ENCODE results near the gene BICRA.
"Not testable (repeated sequence)": the region's sequence is repeated elsewhere in the genome, so short reads cannot be mapped to it uniquely, and the experiment has no call there.

BICRA gene

DNA sequence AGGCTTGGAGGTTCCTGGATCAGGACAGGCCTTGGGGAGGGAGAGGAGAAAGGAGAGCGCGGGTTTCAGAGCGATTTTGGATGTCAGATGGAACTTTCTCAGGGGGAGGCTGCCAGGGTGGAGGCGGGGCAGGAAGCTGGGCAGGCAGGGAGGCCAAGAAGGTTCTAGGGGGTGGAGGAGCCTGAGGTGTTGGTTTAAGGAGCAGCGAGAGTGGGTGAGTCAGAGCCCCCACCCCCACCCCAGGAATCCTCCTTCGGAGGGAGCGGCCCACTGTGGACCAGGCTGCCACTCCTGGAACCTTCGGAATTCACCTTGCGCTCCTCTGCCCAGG, 120.5 kb downstream of the BICRA start:
- H3K4me3 ChIP-seq (ENCODE audit: low read length), result peak overlapping the region; percentile 55
- DNase-seq (ENCODE audit: low read depth, low spot score), result no peak

DNA sequence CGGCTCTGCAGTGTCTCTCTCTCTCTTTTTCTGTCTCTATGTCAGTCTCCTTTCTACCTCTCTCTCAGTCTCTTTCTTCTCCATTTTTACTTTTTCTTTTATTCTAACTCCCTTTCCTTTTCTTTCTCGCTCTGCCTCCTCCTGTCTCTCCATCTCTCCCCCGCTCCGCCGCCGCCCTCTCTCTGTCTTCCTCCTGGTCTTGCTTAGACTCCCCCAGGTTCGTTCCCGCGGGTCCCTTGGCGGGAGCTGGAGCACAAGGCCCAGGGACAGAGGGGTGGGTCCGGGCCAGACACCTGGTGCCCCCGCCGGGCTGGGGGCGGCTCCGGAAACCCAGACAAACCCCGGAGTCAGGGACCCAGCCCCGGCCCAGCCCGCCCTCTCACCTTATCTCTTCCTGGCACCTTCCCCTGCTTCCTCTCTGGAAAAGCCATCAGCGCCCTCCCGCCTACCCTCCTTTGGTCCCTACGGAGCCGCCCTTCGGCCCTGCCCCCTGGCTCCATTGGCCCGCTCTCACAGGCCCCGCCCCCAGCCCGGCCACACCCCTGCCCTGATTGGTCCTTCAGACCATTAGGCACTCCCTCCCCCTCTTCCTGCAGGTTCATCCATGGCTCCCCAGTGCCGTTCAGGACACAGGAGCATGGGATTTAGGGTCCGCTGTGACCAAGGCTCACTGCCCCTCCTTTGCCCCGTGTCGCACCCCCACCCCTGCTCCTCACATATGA, 121.0 kb downstream of the BICRA start:
- H3K4me3 ChIP-seq (ENCODE audit: low read length), result peak overlapping the region; percentile 55
- DNase-seq (ENCODE audit: low read depth, low spot score), result peak; percentile 83

DNA sequence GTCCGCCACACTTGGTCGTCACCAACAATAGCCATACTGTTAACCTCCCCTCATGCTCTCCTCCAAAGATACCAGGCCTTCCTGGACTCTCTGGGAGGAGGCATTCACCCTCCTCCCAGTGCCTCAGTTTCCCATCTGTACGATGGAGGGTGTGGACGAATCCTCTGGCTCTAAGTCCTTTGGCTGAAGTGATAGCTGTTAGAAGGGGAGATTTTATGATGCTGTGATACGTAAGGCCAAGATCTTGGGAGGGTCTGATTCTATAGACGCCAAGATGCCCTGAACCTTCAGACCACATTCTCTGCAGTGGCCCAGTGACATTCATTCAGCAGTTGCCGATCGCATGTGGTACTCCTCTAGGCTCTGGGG, 121.6 kb downstream of the BICRA start:
- peak overlapping the region; percentile 55 for H3K4me3 ChIP-seq (ENCODE audit: low read length)
- DNase-seq (ENCODE audit: low read depth, low spot score), result no peak

DNA sequence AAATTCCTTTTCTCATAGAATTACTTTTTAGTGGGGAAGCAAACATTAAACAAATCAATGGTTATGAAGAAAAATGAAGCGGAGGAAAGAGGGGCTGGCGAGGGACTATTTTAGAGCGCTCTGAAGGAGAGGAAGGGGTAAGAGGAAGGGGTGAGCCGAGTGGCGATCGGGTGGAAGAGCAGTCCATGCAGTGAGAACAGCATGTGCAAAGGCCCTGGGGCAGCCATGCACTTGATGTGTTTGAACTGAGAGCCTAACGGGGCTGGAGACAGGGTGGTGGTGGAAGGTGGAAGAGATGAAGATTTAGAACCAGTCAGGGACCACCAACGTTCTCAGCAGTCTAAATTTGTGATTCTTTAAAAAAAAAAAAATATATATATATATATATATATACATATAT, 122.0 kb downstream of the BICRA start:
- H3K4me3 ChIP-seq (ENCODE audit: low read length), result no peak overlapping the region

DNA sequence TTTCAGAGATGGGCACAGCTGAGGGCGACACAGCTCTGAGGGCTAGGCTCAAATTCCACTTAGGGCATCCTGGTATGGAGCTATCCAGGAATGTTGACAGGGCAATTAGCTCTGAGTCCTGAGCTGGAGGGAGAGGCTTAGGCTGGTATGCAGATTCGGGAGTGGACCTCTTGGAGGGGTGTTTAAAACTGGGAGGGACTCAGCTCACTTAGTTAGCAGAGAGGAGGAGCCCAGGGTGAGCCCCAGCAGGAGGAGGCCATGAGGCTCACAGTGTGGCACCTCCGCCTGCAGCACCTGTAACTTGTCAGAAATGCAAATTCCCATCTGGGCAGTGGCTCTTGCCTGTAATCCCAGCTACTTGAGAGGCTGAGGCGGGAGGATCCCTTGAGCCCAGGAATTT, 126.2 kb downstream of the BICRA start:
- DNase-seq (ENCODE audit: low read depth, low spot score), result no peak
- H3K4me3 ChIP-seq (ENCODE audit: low read length), result no peak overlapping the region

More for the DNA sequence above, 122.0 kb downstream of the BICRA start:
- DNase-seq (ENCODE audit: low read depth, low spot score), result no peak

DNA sequence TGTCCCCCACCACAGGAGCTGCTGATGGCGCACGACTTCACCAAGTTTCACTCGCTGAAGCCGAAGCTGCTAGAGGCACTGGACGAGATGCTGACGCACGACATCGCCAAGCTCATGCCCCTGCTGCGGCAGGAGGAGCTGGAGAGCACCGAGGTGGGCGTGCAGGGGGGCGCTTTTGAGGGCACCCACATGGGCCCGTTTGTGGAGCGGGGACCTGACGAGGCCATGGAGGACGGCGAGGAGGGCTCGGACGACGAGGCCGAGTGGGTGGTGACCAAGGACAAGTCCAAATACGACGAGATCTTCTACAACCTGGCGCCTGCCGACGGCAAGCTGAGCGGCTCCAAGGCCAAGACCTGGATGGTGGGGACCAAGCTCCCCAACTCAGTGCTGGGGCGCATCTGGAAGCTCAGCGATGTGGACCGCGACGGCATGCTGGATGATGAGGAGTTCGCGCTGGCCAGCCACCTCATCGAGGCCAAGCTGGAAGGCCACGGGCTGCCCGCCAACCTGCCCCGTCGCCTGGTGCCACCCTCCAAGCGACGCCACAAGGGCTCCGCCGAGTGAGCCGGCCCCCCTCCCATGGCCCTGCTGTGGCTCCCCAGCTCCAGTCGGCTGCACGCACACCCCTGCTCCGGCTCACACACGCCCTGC, 132.1 kb downstream of the BICRA start:
- H3K4me3 ChIP-seq (ENCODE audit: low read length), result no peak overlapping the region
- DNase-seq (ENCODE audit: low read depth, low spot score), result no peak

DNA sequence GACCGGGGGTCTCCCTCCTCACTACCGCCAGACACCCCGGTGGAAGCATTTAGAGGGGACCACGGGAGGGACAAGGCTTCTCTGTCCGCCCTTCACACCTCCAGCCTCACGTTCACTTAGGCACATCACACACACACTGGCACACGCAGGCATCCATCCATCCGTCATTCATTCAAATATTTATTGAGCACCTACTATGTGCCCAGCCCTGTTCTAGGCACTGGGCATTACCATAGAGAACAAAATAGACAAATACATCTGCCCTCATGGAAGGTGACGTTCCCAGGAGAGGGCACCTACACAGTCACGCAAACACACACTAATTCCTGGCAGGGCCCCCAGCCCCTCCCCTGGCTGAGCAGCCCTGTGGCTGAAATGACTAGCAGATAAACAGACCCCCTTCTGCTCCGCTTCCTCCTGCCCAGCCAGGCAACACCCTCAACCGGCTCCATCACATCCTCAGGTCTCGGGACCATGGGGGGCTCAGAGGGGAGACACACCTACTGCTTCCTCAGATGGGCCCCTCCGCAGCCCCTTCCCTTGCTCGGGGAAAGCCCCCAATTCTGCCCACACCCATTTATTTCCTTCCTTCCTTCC, 132.7 kb downstream of the BICRA start:
- no peak for DNase-seq (ENCODE audit: low read depth, low spot score)

DNA sequence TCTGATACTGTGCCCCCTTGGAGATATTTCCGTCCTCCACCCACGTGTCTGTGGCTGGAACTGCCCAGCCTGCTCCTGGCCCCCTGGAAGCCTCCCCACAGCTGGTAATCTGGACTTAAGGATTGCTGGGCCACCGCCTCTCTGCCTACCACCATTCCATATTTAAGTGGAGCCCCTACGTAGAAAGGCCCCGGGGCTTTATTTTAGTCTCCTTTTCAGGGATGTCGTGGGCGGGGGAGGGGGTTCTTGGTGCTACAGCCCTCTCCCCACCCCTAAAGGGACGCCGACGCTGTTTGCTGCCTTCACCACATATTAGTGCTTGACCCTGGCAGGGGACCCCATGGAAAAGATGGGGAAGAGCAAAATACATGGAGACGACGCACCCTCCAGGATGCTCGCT, 133.7 kb downstream of the BICRA start:
- DNase-seq (ENCODE audit: low read depth, low spot score), result no peak
- no peak overlapping the region for H3K4me3 ChIP-seq (ENCODE audit: low read length)

More for the DNA sequence above, 132.7 kb downstream of the BICRA start:
- H3K4me3 ChIP-seq (ENCODE audit: low read length), result no peak overlapping the region

DNA sequence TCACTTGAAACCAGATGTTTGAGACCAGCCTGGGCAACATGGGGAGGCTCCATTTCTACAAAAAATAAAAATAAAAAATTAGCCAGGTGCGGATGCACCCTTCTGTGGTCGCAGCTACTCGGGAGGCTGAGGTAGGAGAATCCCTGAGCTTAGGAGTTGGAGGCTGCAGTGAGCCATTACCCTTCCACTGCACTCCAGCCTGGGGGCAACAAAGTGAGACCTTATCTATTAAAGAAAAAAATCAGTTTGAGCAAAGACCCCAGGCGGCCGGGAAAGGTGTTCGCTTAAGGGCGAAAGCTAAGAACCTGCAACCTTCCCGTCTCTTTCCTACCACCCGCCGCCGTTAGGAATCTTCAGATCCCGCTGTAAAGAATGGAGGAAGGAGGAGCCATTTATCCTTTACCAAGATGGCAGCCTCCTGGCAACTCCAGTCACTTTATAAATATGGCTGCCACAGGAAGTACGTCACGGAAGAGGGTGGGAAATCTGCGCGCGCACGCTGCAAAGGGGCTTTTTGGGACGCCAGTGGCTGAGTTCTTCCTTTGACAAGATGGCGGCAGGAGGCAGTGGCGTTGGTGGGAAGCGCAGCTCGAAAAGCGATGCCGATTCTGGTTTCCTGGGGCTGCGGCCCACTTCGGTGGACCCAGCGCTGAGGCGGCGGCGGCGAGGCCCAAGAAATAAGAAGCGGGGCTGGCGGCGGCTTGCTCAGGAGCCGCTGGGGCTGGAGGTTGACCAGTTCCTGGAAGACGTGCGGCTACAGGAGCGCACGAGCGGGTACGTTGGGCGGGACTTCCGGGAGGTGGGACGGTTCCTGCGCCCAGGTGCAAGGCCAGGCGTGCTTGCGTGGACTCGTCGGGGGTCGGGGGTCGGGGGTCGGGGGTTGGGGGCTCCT, 136.3 kb downstream of the BICRA start, which contains the start of gene NOP53:
Gene NOP53, plus strand, starts transcription at position 537 of the 892 bp plus-strand sequence. Its CDS starts 14 bp downstream, at position 551.
- peak within 1 kb of the TSS; percentile 81 for H3K4me3 ChIP-seq (ENCODE audit: low read length)
- peak; percentile 97 for DNase-seq (ENCODE audit: low read depth, low spot score)

DNA sequence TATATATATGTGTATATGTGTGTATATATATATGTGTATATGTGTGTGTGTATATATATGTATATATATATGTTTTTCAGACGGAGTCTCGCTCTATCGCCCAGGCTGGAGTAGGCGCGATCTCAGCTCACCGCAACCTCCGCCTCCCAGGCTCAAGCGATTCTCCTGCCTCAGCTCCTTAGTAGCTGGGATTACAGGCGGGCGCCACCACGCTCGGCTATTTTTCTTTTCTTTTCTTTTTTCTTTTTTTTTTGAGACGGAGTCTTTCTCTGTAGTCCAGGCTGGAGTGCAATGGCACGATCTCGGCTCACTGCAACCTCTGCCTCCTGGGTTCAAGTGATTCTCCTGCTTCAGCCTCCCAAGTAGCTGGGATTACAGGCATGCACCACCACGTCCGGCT, 137.2 kb downstream of the BICRA start:
- DNase-seq (ENCODE audit: low read depth, low spot score), result not testable (repeated sequence)
- peak overlapping the region; percentile 81 for H3K4me3 ChIP-seq (ENCODE audit: low read length)

DNA sequence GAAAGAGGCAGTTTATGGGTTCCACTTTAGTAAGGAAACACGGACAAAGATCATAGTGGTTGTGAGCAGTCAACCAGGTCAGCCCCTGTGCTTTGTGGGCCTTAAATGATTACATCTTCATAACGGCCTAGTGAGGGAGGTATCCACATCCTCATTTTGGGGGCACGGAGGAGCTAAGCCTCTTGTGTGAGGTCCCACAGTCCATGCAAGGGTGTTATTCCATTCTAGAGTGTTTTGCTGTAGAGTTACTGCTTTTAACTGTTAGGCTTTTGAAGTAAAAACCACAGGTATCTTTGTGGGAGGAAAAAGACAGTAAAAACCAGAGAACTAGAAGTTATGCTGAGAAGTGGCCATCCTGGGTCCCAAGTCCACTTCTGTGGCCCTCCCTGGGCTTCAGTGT, 140.4 kb downstream of the BICRA start:
- peak; percentile 84 for DNase-seq (ENCODE audit: low read depth, low spot score)
- H3K4me3 ChIP-seq (ENCODE audit: low read length), result peak overlapping the region; percentile 40

DNA sequence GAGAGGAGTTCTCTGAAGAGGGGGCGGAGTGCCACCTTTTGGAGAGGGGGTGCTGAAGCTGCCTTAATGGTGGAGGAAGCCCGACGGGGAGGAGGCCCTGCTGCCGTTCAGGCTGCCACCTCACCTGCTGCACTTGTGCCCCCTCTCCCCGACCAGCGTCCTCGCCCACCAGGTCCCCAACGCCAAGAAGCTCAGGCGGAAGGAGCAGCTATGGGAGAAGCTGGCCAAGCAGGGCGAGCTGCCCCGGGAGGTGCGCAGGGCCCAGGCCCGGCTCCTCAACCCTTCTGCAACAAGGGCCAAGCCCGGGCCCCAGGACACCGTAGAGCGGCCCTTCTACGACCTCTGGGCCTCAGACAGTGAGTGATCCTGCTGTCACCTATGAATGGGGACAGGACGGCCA, 141.8 kb downstream of the BICRA start:
- DNase-seq (ENCODE audit: low read depth, low spot score), result no peak
- H3K4me3 ChIP-seq (ENCODE audit: low read length), result peak overlapping the region; percentile 40

DNA sequence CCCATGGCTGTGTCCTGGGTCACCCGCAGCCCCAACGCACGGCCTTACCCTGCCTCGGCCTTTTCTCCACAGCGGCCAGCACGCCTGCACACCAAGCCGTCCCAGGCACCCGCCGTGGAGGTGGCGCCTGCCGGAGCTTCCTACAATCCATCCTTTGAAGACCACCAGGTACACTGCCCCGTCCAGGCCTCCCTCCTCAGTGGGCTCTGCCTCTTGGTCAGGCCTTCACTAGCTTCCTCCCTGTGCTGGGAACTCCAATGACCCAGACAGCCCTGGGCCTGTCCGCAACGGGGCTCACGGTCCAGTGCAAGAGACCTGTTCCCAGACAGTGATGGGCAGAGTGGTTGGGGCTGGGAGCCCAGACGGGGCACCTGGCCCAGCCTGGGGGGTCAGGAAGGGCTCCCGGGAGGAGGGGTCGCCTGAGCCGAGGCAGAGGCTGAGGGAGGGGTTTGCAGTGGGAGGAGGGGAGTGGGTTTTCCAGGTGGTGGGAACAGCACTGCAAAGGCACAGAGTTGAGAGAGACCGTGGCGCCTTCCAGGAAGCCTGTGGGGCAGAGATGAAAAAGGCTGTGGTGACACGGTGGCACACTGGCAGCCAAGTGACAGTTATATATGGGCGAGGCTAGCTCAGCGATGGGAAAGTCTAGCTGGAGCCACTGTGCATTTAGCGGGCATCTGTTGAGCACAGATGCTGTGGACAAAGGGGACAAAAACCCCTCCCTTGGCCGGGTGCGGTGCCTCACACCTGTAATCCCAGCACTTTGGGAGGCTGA, 143.7 kb downstream of the BICRA start:
- peak overlapping the region; percentile 63 for H3K4me3 ChIP-seq (ENCODE audit: low read length)
- DNase-seq (ENCODE audit: low read depth, low spot score), result peak; percentile 94
